PC-9 (cell line): ENCODE data around the gene ACOXL. TPM values are rescaled to one million over a fixed set of nuclear protein-coding genes. Genes with fewer than 3 reads are reported as not detected.

Experiments
- BruUV-seq: library from RNA; stranded (reverse); fragments of 400-500 nt; replicated peaks from 2 replicates; lab custom pipeline; 2021; lab: Mats Ljungman, UMichigan
- CTCF ChIA-PET: fragments of 300-600 bp; sonication (Branson Sonifier 250); formaldehyde crosslinking; loops from one replicate; lab custom pipeline; 2022; ENCODE audit warnings: antibody characterized with exemption; lab: Charles Lee
- POLR2A ChIA-PET: fragments of 300-600 bp; sonication (Branson Sonifier 250); formaldehyde crosslinking; loops from one replicate; lab custom pipeline; 2022; ENCODE audit warnings: antibody characterized with exemption; ENCODE audit not compliant: unreplicated experiment; lab: Charles Lee
- DNase-seq, 2 experiments: peaks; one replicate each; pipeline versions ENCODE4 v3.0.0 to v3.0.0-alpha.2; 2015 to 2022; ENCODE audit warnings: mixed read lengths in 1 of 2
- H2AFZ ChIP-seq: fragments of 200-600 bp; sonication (generic); 2 replicates; pipeline ENCODE4 v1.8.1; 2017; ENCODE audit warnings: antibody characterized with exemption
- H3F3A ChIP-seq: fragments of 200-600 bp; sonication (generic); 2 replicates; pipeline ENCODE4 v1.8.1; 2017; ENCODE audit warnings: antibody characterized with exemption, mild to moderate bottlenecking, low read depth; ENCODE audit not compliant: insufficient read depth
- H3K27ac ChIP-seq: fragments of 200-600 bp; sonication (generic); 2 replicates; pipeline ENCODE4 v1.6.1; 2016; ENCODE audit warnings: mixed run types
- H3K27me3 ChIP-seq: fragments of 200-600 bp; sonication (generic); 2 replicates; pipeline ENCODE4 v1.6.1; 2016; ENCODE audit warnings: low read depth, mixed run types; ENCODE audit not compliant: insufficient read depth
- H3K36me3 ChIP-seq: fragments of 200-600 bp; sonication (generic); 2 replicates; pipeline ENCODE4 v1.6.1; 2016; ENCODE audit warnings: low read depth, mixed run types
- H3K4me1 ChIP-seq: fragments of 200-600 bp; sonication (generic); replicated peaks from 2 replicates; pipeline ENCODE4 v1.6.1; 2016; ENCODE audit warnings: mixed run types; ENCODE audit not compliant: insufficient read depth
- H3K4me2 ChIP-seq: fragments of 200-600 bp; sonication (generic); 2 replicates; pipeline ENCODE4 v1.6.1; 2017; ENCODE audit warnings: mixed run types
- H3K4me3 ChIP-seq: fragments of 200-600 bp; sonication (generic); 2 replicates; pipeline ENCODE4 v1.6.1; 2016; ENCODE audit warnings: mixed run types
- H3K79me2 ChIP-seq: fragments of 200-600 bp; sonication (generic); 2 replicates; pipeline ENCODE4 v1.6.1; 2017; ENCODE audit warnings: low read depth, mixed run types
- H3K9me2 ChIP-seq: fragments of 200-600 bp; sonication (generic); 2 replicates; pipeline ENCODE4 v1.8.1; 2017; ENCODE audit warnings: mild to moderate bottlenecking; ENCODE audit not compliant: insufficient read depth
- H3K9me3 ChIP-seq: fragments of 200-600 bp; sonication (generic); 2 replicates; pipeline ENCODE4 v1.8.1; 2016; ENCODE audit warnings: low read depth; ENCODE audit not compliant: insufficient read depth
- H4K20me1 ChIP-seq: fragments of 200-600 bp; sonication (generic); 2 replicates; pipeline ENCODE4 v1.8.1; 2017; ENCODE audit not compliant: insufficient read depth
- CTCF ChIP-seq: fragments of 200-600 bp; sonication (generic); conservative IDR thresholded peaks from 2 replicates; pipeline ENCODE4 v1.6.1; 2017; ENCODE audit warnings: mixed run types, antibody characterized with exemption, mild to moderate bottlenecking, moderate library complexity
- EZH2 ChIP-seq: fragments of 200-600 bp; sonication (generic); IDR thresholded peaks from 2 replicates; pipeline ENCODE4 v1.8.0; 2017; ENCODE audit warnings: antibody characterized with exemption, low read depth
- intact Hi-C: fragments of 100-400 bp; cut with micrococcal nuclease; formaldehyde crosslinking; loops from one replicate; pipeline ENCODE4 v1.10.0; 2022; ENCODE audit not compliant: unreplicated experiment
- total RNA-seq: library from RNA; stranded (reverse); gene quantifications from 2 replicates; pipeline ENCODE4 v1.2.3, GENCODE V29; 2021

ACOXL gene
- total RNA-seq, 1 experiment from 2014 or later: 10.7 TPM

GRCh38 chr2:111120253-111121027 is 388.1 kb downstream of the ACOXL start, which contains the start of gene BCL2L11:
Gene BCL2L11, plus strand, starts transcription at chr2:111120914. Its CDS starts 2,832 bp downstream, at chr2:111123746.
- peaks cover 17% of the 10 kb centered on the region for H3K36me3 ChIP-seq
- TF ChIP-seq EZH2: no peak
- peak; percentile 59; the same call in 1 of the 2 replicates for TF ChIP-seq CTCF
- POLR2A ChIA-PET: interaction anchor here (0.5 to 1.3 kb wide), 3 partner anchors 45 to 365 kb away, joined by 3 to 4 read pairs (median 3); no protein-coding TSS in a partner anchor
- H3F3A ChIP-seq: peaks cover 32% of the 10 kb centered on the region; the same call in 1 of the 2 replicates
- H3K4me1 ChIP-seq: peaks cover 13% of the 10 kb centered on the region
- peak; percentile 81 to 98 for DNase-seq
- no peaks in the 10 kb centered on the region for H3K9me3 ChIP-seq
- H3K79me2 ChIP-seq: peaks cover 42% of the 10 kb centered on the region
- CTCF ChIA-PET: interaction anchor here (0.7 to 1.1 kb wide), 3 partner anchors 27 to 399 kb away, joined by 3 read pairs; no protein-coding TSS in a partner anchor
- H3K4me2 ChIP-seq: peak within 1 kb of the TSS; percentile 100
- H2AFZ ChIP-seq: peak within 1 kb of the TSS; percentile 97
- peak within 1 kb of the TSS; percentile 87 for H3K27ac ChIP-seq
- H3K4me3 ChIP-seq: peak within 1 kb of the TSS; percentile 92
- BruUV-seq: no TSS peak
- intact Hi-C loops: loop anchor here (1.0 to 5.0 kb wide), 4 partner anchors 92 to 587 kb away; no protein-coding TSS in a partner anchor
- no peaks in the 10 kb centered on the region for H3K9me2 ChIP-seq
- H3K27me3 ChIP-seq: no peaks in the 10 kb centered on the region
- peaks cover 16% of the 10 kb centered on the region; the same call in 1 of the 2 replicates for H4K20me1 ChIP-seq

- H3K4me2 ChIP-seq: peak overlapping the region; percentile 88
- CTCF ChIA-PET: interaction anchor here (1.1 kb wide), 1 partner anchor 280 kb away, joined by 3 read pairs; no protein-coding TSS in a partner anchor
- TF ChIP-seq CTCF: peak; percentile 25; the same call in 1 of the 2 replicates
- TF ChIP-seq EZH2: no peak
- H3K79me2 ChIP-seq: peaks cover 46% of the 10 kb centered on the region
- TSS peak; percentile 56 for BruUV-seq
- H3K9me2 ChIP-seq: no peaks in the 10 kb centered on the region
- peaks cover 21% of the 10 kb centered on the region for H3K36me3 ChIP-seq
- H3K4me1 ChIP-seq: peaks cover 13% of the 10 kb centered on the region
- DNase-seq: peak; percentile 38 to 43
- H3K4me3 ChIP-seq: peak overlapping the region; percentile 92
- H2AFZ ChIP-seq: peak overlapping the region; percentile 78
- POLR2A ChIA-PET: interaction anchor here (0.7 to 1.3 kb wide), 2 partner anchors 88 to 366 kb away, joined by 3 to 4 read pairs; no protein-coding TSS in a partner anchor
- no peaks in the 10 kb centered on the region for H3K27me3 ChIP-seq
- intact Hi-C loops: loop anchor here (2.0 to 5.0 kb wide), 3 partner anchors 92 to 586 kb away; no protein-coding TSS in a partner anchor
- H4K20me1 ChIP-seq: peaks cover 16% of the 10 kb centered on the region; the same call in 1 of the 2 replicates
- peak overlapping the region; percentile 77 for H3K27ac ChIP-seq
- H3F3A ChIP-seq: peaks cover 32% of the 10 kb centered on the region; the same call in 1 of the 2 replicates
- H3K9me3 ChIP-seq: no peaks in the 10 kb centered on the region
These were observed 388.9 kb downstream of the ACOXL start for GRCh38 chr2:111121028-111121827.
